GM18498 (cell line): ENCODE data around the gene ULK4.
"Not testable (repeated sequence)": the region's sequence is repeated elsewhere in the genome, so short reads cannot be mapped to it uniquely, and the experiment has no call there.

ENCODE experiments used
- ATAC-seq: cut with Tn5 transposase; IDR thresholded peaks from one replicate; pipeline ENCODE4 v1.9.1; 2021; ENCODE audit warnings: mild to moderate bottlenecking, moderate library complexity; ENCODE audit not compliant: unreplicated experiment

The ULK4 gene

DNA sequence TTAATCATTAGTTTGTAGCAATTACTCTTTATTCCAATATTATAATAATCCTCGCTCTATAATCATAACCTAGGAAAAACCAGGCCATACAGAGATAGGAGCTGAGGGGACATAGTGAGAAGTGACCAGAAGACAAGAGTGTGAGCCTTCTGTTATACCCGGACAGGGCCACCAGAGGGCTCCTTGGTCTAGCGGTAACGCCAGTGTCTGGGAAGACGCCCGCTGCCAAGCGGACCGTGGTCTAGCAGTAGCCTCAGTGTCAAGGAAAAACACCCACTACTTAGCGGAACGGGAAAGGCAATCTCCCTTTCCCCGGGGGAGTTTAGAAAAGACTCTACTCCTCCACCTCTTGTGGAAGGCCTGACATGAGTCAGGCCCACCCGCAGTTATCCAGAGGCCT, 266.1 kb downstream of the ULK4 start:
- ATAC-seq = not testable (repeated sequence)

GRCh38 chr3:41693799-41694198, 268.1 kb downstream of the ULK4 start:
- no peak for ATAC-seq

- no peak for ATAC-seq
Measured at GRCh38 chr3:41690766-41691563, 270.9 kb downstream of the ULK4 start.

- no peak for ATAC-seq
Measured at GRCh38 chr3:41688595-41689380, 273.1 kb downstream of the ULK4 start.

- no peak for ATAC-seq
Measured at GRCh38 chr3:41684797-41685735, 276.8 kb downstream of the ULK4 start.

- ATAC-seq = no peak
Measured at GRCh38 chr3:41683666-41684350, 278.1 kb downstream of the ULK4 start.

DNA sequence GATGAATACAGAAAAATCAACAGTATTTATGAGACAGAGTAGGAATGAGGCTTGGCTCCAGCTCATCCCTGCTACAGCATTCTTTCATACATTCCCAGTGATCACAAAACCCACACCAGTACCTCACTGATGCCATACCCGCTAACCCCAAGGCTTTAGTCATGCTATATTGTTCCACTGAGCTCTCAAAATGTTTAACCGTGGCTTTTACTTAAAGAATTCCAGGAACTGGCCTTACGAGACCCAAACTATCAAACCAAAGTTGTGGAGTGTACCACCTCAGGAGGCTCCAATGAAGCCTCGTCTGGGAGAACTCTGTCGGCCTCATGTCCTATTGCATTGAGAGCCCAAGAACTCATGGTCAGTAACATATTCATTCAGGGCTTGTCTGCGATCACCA, 278.9 kb downstream of the ULK4 start:
- no peak for ATAC-seq

GRCh38 chr3:41682382-41682781, 279.5 kb downstream of the ULK4 start:
- no peak for ATAC-seq

- no peak for ATAC-seq
Measured at GRCh38 chr3:41681479-41681878, 280.4 kb downstream of the ULK4 start.

- no peak for ATAC-seq
Measured at GRCh38 chr3:41679374-41679773, 282.5 kb downstream of the ULK4 start.

GRCh38 chr3:41675102-41675501, 286.8 kb downstream of the ULK4 start:
- not testable (repeated sequence) for ATAC-seq

DNA sequence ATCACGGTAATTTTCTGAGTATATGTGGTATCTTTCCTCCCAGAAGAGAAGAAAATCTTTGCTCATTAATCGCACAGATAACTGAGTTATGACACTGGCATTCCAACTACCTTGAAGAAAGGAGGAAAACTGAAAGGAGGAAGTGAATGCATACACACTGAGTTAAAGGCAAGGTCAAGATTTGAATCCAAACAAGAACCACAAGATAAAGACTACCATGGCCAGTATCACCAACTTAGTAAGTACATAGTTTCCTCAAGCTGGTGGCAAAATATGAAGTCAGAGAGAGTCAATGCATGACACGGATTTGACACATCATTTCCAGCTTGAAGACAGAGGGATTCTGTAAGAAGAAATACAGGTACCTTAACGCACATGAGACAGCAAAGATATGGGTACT, 287.5 kb downstream of the ULK4 start:
- ATAC-seq = no peak

DNA sequence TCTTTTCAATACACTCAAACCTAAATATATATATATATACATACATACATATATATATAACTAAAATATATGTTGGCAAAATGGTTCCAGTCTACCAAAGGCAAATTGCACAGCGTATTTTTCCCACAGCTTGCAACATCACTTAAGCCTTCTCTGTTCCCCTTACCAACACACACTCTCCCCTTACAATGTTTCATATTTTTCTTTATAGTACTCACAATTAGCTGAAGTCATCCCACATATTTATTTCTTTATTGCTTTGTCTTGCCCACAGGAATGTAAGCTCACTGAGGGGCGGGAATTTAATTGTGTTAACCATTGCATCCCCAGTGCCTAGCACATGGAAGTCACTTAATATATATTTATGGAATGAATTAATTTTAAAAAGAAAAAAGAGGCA, 288.3 kb downstream of the ULK4 start:
- no peak for ATAC-seq

GRCh38 chr3:41668379-41668778, 293.5 kb downstream of the ULK4 start:
- ATAC-seq = no peak

DNA sequence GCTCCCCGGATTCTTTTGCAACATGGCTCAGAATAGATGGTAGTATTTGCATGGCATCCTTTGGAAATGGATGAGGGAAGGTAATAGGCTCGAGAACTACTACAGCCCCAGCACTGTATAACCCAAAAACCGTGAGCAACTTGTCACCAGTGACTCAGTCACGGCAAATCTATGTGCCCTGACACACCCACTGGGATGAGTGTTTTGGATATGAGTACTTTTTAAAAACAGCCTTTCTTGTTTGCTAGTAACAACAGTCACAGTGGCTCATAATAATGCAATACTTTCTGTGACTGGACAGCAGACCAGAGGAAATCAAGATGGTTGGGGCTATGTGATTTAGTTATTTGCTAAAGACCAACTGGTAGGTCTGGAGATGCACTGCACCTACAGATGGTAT, 299.6 kb downstream of the ULK4 start:
- no peak for ATAC-seq

DNA sequence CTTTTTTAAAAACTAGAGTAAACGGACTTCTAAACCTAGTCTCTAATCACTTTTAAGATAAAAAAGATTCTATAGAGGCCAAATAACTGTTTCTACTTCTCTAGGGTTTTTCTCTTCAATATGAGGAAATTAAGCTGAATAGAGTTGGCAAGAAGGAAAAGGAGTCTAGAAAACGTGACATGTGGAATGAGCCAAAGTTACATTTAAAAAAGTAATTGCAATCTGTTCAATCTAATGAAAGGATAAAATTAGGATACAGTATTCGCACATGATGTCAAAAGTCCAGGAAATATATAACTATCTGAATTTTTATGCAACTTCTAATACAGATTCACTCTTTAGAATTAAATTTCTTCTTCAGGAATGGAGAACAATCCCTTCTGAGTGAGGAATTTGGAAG, 300.1 kb downstream of the ULK4 start:
- no peak for ATAC-seq

GRCh38 chr3:41660510-41660909, 301.4 kb downstream of the ULK4 start:
- ATAC-seq = no peak

DNA sequence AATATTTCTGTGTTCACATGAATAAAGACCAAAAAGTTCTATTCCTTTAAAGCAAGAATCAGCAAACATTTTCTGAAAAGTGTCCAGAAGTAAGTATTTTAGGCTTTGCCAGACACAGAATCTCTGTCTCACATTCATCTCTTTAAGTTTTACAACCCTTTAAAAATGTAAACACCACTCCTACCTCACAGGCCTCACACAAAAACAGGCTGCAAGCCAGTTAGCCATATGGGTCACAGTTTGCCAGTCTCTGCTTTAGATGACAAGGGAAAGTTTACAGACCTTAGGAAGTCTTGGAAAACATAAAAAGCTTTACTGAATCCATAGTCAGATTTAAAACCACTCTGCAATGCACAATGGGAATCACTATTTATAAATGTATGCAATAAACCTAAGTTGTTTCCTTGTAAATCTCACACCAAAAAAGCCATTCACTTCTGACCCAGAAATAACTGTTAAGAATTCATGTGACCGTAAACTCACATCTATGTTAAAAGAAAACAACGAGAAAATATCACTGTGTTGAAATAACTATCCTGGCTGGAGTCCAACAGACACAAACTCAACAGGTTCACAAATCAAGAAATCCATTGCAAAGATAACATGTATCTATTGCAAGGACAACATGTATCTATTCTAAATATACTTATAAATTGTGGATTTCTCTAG, 308.2 kb downstream of the ULK4 start:
- ATAC-seq = no peak

- ATAC-seq = no peak
Measured at GRCh38 chr3:41652931-41653330, 309.0 kb downstream of the ULK4 start.

DNA sequence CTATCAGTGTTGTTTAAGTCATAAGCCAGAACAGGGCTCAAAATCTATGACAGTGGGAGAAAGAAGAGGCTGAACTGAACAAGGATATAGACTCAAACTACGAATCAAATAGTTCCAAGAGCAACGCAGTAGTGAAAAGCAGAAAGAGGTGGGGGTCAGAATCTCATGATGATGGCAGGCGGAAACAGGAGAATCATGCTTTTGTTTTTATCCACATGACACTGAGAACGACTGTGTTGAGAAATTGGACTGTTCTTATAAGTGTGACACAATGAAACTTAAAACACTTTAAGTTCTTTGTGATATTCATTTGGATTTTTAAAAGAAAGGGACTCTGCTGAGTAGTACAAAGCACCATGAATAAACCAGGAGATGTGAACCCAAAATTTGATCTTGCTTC, 309.4 kb downstream of the ULK4 start:
- ATAC-seq = no peak
